Kidney capillary endothelial cell (primary cell): ENCODE results near the gene BCKDHA.
"Not testable (repeated sequence)": the region's sequence is repeated elsewhere in the genome, so short reads cannot be mapped to it uniquely, and the experiment has no call there.

Experiments used
- DNase-seq: peaks from one replicate; pipeline ENCODE4 v3.0.0-alpha.2; 2018; ENCODE audit warnings: low spot score

BCKDHA gene

GRCh38 chr19:41366089-41366488, 31.5 kb upstream of the BCKDHA start:
- DNase-seq = no peak

GRCh38 chr19:41367848-41368301, 29.7 kb upstream of the BCKDHA start:
- DNase-seq = peak; percentile 69

GRCh38 chr19:41369769-41370168, 27.8 kb upstream of the BCKDHA start:
- no peak for DNase-seq

DNA sequence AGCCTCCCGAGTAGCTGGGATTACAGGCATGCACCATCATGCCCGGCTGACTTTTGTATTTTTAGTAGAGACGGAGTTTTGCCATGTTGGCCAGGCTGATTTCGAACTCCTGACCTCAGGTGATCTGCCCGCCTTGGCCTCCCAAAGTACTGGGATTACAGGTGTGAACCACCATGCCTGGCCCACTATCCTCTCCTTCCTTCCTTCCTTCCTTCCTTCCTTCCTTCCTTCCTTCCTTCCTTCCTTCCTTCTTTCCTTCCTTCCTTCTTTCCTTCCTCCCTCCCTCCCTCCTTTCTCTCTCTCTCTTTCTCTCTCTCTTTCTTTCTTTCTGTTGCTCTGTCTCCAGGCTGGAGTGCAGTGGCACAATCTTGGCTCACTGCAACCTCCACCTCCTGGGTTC, 26.5 kb upstream of the BCKDHA start:
- not testable (repeated sequence) for DNase-seq

GRCh38 chr19:41371541-41371940, 26.1 kb upstream of the BCKDHA start:
- DNase-seq = no peak

DNA sequence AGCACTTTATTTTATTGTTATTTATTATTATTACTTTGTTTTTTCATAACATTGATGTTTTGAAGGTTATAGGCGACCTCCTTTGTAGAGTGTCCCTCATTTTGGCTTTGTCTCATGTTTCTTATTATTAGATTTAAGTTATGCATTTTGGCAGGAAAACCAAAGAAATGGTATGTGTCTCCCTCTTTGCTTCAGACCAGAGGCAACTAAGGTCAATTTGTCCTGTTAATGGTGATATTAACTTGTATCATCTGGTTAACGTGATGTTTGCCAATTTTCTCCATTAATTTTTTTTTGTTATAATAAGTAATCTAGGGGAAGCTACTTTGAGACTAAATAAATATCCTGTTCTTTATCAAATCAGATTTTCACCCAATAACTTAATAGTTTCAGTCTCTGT, 25.1 kb upstream of the BCKDHA start:
- no peak for DNase-seq

DNA sequence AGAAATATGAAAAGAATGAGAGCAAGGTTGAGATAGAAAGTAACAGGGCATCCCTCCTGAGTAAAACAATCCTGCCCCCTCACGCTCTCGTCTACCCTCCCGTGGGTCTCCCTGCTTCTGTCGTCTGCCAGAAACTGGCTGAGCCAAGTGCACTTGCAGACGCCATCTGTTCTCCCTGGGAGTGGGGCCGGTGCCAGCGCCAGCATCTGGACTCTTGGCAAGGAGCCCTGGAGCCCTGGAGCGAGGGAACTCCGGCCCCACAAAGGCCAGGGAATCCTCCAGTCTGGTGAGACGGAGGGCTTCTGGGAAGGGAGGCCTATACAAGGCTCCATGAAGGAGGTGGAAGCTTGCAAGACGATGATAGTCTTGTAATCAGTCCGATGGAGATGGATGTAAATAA, 23.6 kb upstream of the BCKDHA start:
- no peak for DNase-seq

GRCh38 chr19:41376241-41376997, 21.2 kb upstream of the BCKDHA start, which contains the start of gene TMEM91:
Gene TMEM91, plus strand, starts transcription at chr19:41376533. Its CDS starts 1,777 bp downstream, at chr19:41378310.
- DNase-seq = no peak

GRCh38 chr19:41376998-41377365, 20.6 kb upstream of the BCKDHA start:
- DNase-seq = no peak

DNA sequence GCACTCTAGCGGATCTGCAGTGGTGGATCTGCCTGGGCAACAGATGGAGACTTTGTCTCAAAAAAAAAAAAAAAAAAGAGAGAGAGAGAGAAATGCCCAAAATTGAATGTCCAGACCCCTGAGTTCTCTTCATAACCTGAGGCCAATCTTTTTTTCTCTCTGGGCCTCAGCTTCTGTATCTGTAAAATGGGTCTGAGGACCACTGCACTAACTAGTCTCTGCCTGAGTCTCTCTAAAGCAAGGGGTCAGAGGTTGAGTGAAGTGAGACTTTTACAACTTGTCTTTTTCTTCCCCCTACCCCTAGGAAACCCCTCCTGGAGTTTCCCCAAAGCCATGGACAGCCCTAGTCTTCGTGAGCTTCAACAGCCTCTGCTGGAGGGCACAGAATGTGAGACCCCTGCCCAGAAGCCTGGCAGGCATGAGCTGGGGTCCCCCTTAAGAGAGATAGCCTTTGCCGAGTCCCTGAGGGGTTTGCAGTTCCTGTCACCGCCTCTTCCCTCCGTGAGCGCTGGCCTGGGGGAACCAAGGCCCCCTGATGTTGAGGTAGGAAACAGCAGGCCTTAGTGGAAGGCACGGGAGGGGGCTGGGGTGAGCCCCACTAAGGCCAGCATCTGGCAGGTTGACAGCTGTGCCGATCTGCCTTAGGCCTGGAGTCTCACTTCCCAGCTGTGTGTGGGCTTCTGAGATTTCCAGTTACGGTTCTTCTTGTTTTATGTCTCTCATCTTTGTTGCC, 19.5 kb upstream of the BCKDHA start:
- DNase-seq = no peak

DNA sequence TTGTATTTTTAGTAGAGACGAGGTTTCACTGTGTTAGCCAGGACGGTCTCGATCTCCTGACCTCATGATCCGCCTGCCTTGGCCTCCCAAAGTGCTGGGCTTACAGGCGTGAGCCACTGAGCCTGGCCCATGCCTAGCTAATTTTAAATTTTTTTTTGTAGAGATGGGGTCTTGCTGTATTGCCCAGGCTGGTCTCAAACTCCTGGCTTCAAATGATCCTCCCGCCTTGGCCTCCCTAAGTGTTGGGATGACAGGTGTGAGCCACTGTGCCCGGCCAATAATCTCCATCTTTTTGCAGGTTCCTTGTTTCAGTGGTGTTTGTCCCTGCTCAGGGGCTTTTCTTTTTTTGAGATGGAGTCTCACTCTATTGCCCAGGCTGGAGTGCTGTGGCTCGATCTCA, 16.1 kb upstream of the BCKDHA start:
- DNase-seq = not testable (repeated sequence)

GRCh38 chr19:41384351-41384750, 13.3 kb upstream of the BCKDHA start:
- DNase-seq = no peak

GRCh38 chr19:41386442-41386841, 11.2 kb upstream of the BCKDHA start:
- DNase-seq = no peak

- no peak for DNase-seq
Measured at GRCh38 chr19:41391618-41392017, 6.0 kb upstream of the BCKDHA start.

DNA sequence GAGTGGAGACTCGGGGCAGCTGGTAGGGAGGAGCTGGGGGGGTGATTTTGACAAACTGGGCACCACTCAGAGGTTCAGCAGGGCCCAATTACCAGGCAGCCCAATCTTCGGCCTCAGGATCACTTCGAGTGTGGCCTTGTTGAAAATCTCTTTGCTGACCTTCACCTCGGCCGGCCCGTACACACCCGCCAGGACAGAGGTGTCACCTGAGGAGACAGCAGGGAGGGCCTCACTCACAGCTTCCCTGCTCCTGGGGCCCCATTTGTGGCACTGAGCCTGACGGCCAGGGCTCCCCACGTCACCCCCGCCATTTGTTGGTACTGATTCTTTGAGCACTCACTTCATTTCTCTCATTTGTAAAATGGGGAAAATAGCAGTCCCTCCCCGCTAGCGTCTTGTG, 4.8 kb upstream of the BCKDHA start:
- DNase-seq = no peak

DNA sequence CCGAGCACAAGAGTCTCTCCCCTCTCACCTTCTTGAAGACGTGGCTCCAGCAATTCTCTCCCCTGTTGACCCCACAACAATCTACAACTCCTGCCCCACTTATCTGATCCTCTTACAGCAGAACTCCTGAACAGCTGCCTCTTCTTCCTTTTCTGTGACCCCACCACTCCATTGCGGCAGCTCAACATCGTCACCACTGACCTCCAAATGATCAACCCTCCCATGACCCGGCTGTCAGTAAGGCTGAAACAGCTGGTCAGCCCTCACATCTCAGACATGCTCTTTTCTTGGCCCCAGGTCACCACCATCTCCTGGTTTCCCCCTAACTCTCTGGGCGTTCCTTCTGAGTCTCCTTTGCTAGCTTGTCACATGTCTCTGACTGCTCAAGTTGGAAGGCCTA, 2.3 kb upstream of the BCKDHA start:
- no peak for DNase-seq

GRCh38 chr19:41398050-41398418, 416 bp downstream of the BCKDHA start:
- DNase-seq = no peak

- no peak for DNase-seq
Measured at GRCh38 chr19:41398598-41398997, 980 bp downstream of the BCKDHA start.

GRCh38 chr19:41399091-41399490, 1.5 kb downstream of the BCKDHA start:
- no peak for DNase-seq

DNA sequence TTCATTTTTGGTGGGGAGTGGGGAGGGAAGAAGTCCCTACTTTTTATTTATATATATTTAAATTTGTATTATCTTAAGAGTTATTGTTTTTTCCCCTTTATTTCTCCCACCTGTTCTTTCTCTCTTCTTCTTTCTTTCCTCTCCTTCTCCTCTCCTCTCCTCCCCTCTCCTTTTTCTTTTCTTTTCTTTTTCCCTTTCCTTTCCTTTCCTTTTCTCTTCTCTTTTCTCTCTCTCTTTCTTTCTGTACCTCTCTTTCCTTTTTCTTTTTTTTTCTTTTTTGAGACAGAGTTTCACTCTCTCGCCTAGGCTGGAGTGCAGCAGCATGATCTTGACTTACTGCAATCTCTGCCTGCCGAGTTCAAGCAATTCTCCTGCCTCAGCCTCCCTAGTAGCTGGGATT, 1.9 kb downstream of the BCKDHA start:
- DNase-seq = no peak

DNA sequence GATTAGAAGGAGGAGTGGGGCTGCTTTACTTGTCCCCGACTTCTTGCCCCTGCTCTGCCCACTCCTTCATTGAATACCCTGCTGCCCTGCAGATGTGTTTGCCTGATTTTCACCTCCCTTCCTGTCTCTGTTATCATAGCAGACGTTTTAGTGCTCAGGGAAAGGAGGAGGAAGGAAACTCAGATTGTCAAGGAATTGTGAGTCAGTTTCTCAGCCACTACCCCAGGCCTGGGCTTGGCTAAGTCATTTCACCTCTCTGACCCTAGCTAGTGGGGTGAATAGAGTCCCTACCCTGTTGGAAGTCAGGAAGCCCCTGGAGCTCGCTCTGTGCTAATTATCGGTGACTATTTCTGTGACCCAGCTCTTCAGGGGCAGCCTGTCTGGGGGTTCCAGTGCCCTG, 3.9 kb downstream of the BCKDHA start:
- peak; percentile 82 for DNase-seq

GRCh38 chr19:41402010-41402409, 4.4 kb downstream of the BCKDHA start:
- no peak for DNase-seq

DNA sequence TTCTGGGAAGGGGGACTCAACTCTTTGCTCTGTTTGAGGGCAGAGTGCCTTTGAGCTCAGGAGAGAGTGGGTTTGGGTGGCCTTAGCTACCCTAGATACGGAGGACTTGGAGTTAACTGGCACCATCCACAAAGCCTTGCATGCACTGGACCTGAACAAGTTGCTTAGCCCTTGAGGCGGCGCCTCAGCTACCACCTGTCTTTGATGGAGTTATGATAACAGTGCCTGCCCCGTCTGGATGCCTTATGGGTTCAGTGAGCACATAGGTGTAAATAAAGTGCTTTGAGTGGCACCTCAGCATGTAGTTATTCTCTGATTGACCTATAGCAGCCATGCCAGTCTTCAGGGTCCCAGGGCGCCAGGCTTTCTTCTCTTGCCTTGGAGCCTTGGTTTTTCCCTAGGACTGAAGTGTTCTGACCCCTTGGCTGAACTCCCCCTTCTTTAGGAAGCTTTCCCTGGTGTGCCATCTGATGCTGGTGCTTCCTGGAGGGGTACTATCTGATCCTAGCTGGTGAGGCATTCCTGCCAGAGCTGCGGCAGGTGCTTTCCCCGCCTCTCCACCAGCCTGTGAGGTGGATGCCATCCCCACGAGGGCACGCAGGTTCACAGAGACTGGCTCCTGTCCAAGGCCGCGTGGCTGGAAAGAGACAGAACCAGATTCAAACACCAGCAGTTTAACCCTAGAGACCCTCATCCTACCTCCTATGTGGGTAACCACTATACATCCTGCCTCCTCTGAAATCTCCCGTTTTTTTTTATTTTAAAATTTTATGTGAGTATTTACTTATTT, 5.8 kb downstream of the BCKDHA start:
- DNase-seq = no peak
